HCT116 (cell line): ENCODE data around the gene SLC22A4. TPM values are rescaled to one million over a fixed set of nuclear protein-coding genes. Genes with fewer than 3 reads are reported as not detected.

ENCODE experiments used
- ATAC-seq: fragments of 200-7000 bp; cut with Tn5 transposase; 2 replicates; pipeline ENCODE4 v1.9.1; 2020; ENCODE audit warnings: mild to moderate bottlenecking, moderate library complexity
- BruUV-seq: library from RNA; stranded (reverse); fragments of 400-500 nt; replicated peaks from 2 replicates; lab custom pipeline; 2021; lab: Mats Ljungman, UMichigan
- CTCF ChIA-PET: fragments of 300-600 bp; sonication (Branson Sonifier 250); formaldehyde crosslinking; loops from one replicate; lab custom pipeline; 2021; ENCODE audit warnings: antibody characterized with exemption; lab: Charles Lee
- POLR2A ChIA-PET: fragments of 300-600, 350-600 bp; sonication (Branson Sonifier 250); formaldehyde crosslinking; loops from one replicate; lab custom pipeline; 2021; ENCODE audit warnings: antibody characterized with exemption; lab: Charles Lee
- RAD21 ChIA-PET, 2 experiments: fragments of 300-600 bp; sonication (Branson Sonifier 250); formaldehyde crosslinking; loops; one replicate each; lab custom pipeline; 2023; ENCODE audit warnings: low total read pairs in 2 of 2; ENCODE audit not compliant: uncharacterized antibody in 2 of 2, unreplicated experiment in 2 of 2, low non-redundant PET in 1 of 2; lab: Charles Lee
- DNase-seq: peaks from one replicate; pipeline ENCODE4 v3.0.0-alpha.2; 2010; ENCODE audit warnings: low read depth, low spot score
- H2AFZ ChIP-seq: fragments of 200-600 bp; shearing (Covaris generic), sonication (generic); 2 replicates; pipeline ENCODE4 v1.6.1; 2017; ENCODE audit warnings: low read depth, mixed run types, mixed read lengths, antibody characterized with exemption, low read length; ENCODE audit not compliant: poor library complexity, severe bottlenecking
- H3K27ac ChIP-seq: 2 replicates; pipeline ENCODE4 v1.5.1; 2012; ENCODE audit warnings: low read depth, low read length
- H3K27me3 ChIP-seq: fragments of 200-600 bp; sonication (generic); 2 replicates; pipeline ENCODE4 v1.6.1; 2016; ENCODE audit warnings: mixed run types, low read length, mixed read lengths; ENCODE audit not compliant: insufficient read depth
- H3K36me3 ChIP-seq, 2 experiments: fragments of 200-500 bp in 1 of 2; fragments of 200-600 bp in 1 of 2; sonication (Bioruptor generic) in 1 of 2; sonication (generic) in 1 of 2; 2 replicates each; pipeline versions ENCODE4 v1.5.1 to v1.6.1; 2014 to 2016; ENCODE audit warnings: low read length in 2 of 2, inconsistent platforms in 1 of 2, mixed read lengths in 1 of 2, mixed run types in 1 of 2; ENCODE audit not compliant: insufficient read depth in 2 of 2, control insufficient read depth in 1 of 2
- H3K4me1 ChIP-seq, 2 experiments: fragments of 200-600 bp in 1 of 2; sonication (generic) in 1 of 2; 2 replicates each; pipeline versions ENCODE4 v1.5.1 to v1.6.1; 2012 to 2017; ENCODE audit warnings: low read length in 2 of 2, inconsistent platforms in 1 of 2, mild to moderate bottlenecking in 1 of 2, mixed read lengths in 1 of 2, mixed run types in 1 of 2, moderate library complexity in 1 of 2; ENCODE audit not compliant: insufficient read depth in 2 of 2, control insufficient read depth in 1 of 2
- H3K4me2 ChIP-seq: fragments of 200-600 bp; sonication (generic); 2 replicates; pipeline ENCODE4 v1.6.1; 2017; ENCODE audit warnings: mixed run types, low read length, mixed read lengths
- H3K4me3 ChIP-seq, 2 experiments: fragments of 200-600 bp in 1 of 2; sonication (generic) in 1 of 2; replicated peaks in 1 of 2; 2 replicates each; pipeline ENCODE4 v1.5.1; 2011 to 2016; ENCODE audit warnings: low read length in 2 of 2, control low read depth in 1 of 2, low read depth in 1 of 2, mild to moderate bottlenecking in 1 of 2, mixed read lengths in 1 of 2, mixed run types in 1 of 2
- H3K79me2 ChIP-seq: fragments of 200-600 bp; sonication (generic); 2 replicates; pipeline ENCODE4 v1.6.1; 2017; ENCODE audit warnings: mild to moderate bottlenecking, mixed run types, low read length, moderate library complexity, mixed read lengths; ENCODE audit not compliant: insufficient read depth
- H3K9ac ChIP-seq: fragments of 200-600 bp; sonication (generic); 2 replicates; pipeline ENCODE4 v1.6.1; 2016; ENCODE audit warnings: low read length, mixed read lengths
- H3K9me2 ChIP-seq: fragments of 200-600 bp; sonication (generic), shearing (Covaris generic); 2 replicates; pipeline ENCODE4 v1.6.1; 2017; ENCODE audit warnings: mixed run types, mild to moderate bottlenecking, moderate library complexity; ENCODE audit not compliant: insufficient read depth
- H3K9me3 ChIP-seq, 2 experiments: fragments of 200-500 bp in 1 of 2; fragments of 200-600 bp in 1 of 2; sonication (Bioruptor generic) in 1 of 2; sonication (generic) in 1 of 2; 2 replicates each; pipeline ENCODE4 v1.6.1; 2014 to 2017; ENCODE audit warnings: low read length in 2 of 2, mixed read lengths in 2 of 2, inconsistent platforms in 1 of 2, low read depth in 1 of 2, mild to moderate bottlenecking in 1 of 2, mixed run types in 1 of 2, moderate library complexity in 1 of 2; ENCODE audit not compliant: control insufficient read depth in 1 of 2, insufficient read depth in 1 of 2
- H4K20me1 ChIP-seq: fragments of 200-600 bp; sonication (generic), shearing (Covaris generic); 2 replicates; pipeline ENCODE4 v1.6.1; 2017; ENCODE audit warnings: mixed run types, mild to moderate bottlenecking, moderate library complexity; ENCODE audit not compliant: insufficient read depth
- CBX3 ChIP-seq: IDR thresholded peaks from 2 replicates; pipeline ENCODE4 v1.6.1; 2012; ENCODE audit warnings: low read depth
- CEBPB ChIP-seq: IDR thresholded peaks from 2 replicates; pipeline ENCODE4 v1.6.1; 2012; ENCODE audit warnings: low read depth
- EGR1 ChIP-seq: IDR thresholded peaks from 2 replicates; pipeline ENCODE4 v1.6.1; 2012; ENCODE audit warnings: low read depth
- EZH2 ChIP-seq: fragments of 200-600 bp; sonication (generic); IDR thresholded peaks from 2 replicates; pipeline ENCODE4 v1.6.1; 2017; ENCODE audit warnings: antibody characterized with exemption, mixed run types
- FOSL1 ChIP-seq: IDR thresholded peaks from 2 replicates; pipeline ENCODE4 v1.6.1; 2012; ENCODE audit warnings: low read depth
- JUND ChIP-seq: IDR thresholded peaks from 2 replicates; pipeline ENCODE4 v1.6.1; 2012
- POLR2A ChIP-seq: IDR thresholded peaks from 2 replicates; pipeline ENCODE4 v1.7.0; 2011; ENCODE audit warnings: borderline replicate concordance; ENCODE audit not compliant: insufficient read depth, insufficient read length; ENCODE audit errors: extremely low read depth
- RAD21 ChIP-seq: IDR thresholded peaks from 2 replicates; pipeline ENCODE4 v1.6.1; 2012; ENCODE audit warnings: low read depth, mild to moderate bottlenecking
- REST ChIP-seq: IDR thresholded peaks from 2 replicates; pipeline ENCODE4 v1.6.1; 2012; ENCODE audit warnings: low read depth
- SIN3A ChIP-seq: IDR thresholded peaks from 2 replicates; pipeline ENCODE4 v1.6.1; 2012; ENCODE audit warnings: low read depth
- SRF ChIP-seq: IDR thresholded peaks from 2 replicates; pipeline ENCODE4 v1.6.1; 2012; ENCODE audit warnings: low read depth
- TCF7L2 ChIP-seq: IDR thresholded peaks from 2 replicates; pipeline ENCODE4 v1.7.0; 2011; ENCODE audit warnings: borderline replicate concordance, inconsistent platforms; ENCODE audit not compliant: insufficient read depth, insufficient read length; ENCODE audit errors: extremely low read depth
- YY1 ChIP-seq: IDR thresholded peaks from 2 replicates; pipeline ENCODE4 v1.6.1; 2011; ENCODE audit warnings: low read length, low read depth, moderate library complexity, mild to moderate bottlenecking; ENCODE audit not compliant: insufficient replicate concordance; ENCODE audit errors: extremely low read depth
- ZBTB33 ChIP-seq: IDR thresholded peaks from 2 replicates; pipeline ENCODE4 v1.6.1; 2011; ENCODE audit warnings: mild to moderate bottlenecking, low read length, moderate library complexity; ENCODE audit not compliant: insufficient replicate concordance; ENCODE audit errors: extremely low read depth
- ZFX ChIP-seq: fragments of 450-650 bp; IDR thresholded peaks from 2 replicates; pipeline ENCODE4 v1.6.1; 2017
- ZNF274 ChIP-seq: fragments of 200-500 bp; sonication (Bioruptor generic); IDR thresholded peaks from 2 replicates; pipeline ENCODE4 v1.6.1; 2014; ENCODE audit warnings: mild to moderate bottlenecking, low read depth, low read length, inconsistent platforms
- intact Hi-C: fragments of 100-400 bp; cut with micrococcal nuclease; formaldehyde crosslinking; loops from 2 replicates; pipeline ENCODE4 v1.10.0; 2022
- total RNA-seq: library from RNA; stranded (reverse); gene quantifications from one replicate; pipeline ENCODE4 v1.2.1, GENCODE V29; 2021; ENCODE audit not compliant: unreplicated experiment
- TF ChIP-seq, protein P1 (sequence below): IDR thresholded peaks from 2 replicates; pipeline ENCODE4 v1.6.1; 2012
- TF ChIP-seq, protein P2 (sequence below): IDR thresholded peaks from 2 replicates; pipeline ENCODE4 v1.6.1; 2012
- TF ChIP-seq, protein P3 (sequence below), 3 experiments: fragments of 200-600 bp in 1 of 3; sonication (generic) in 1 of 3; IDR thresholded peaks in 2 of 3; conservative IDR thresholded peaks in 1 of 3; 2 replicates each; pipeline ENCODE4 v1.5.1; 2012 to 2017; ENCODE audit warnings: low read depth in 2 of 3, low read length in 2 of 3, antibody characterized with exemption in 1 of 3, borderline replicate concordance in 1 of 3, control low read depth in 1 of 3, mild to moderate bottlenecking in 1 of 3, mixed read lengths in 1 of 3, mixed run types in 1 of 3, moderate library complexity in 1 of 3; ENCODE audit not compliant: insufficient read depth in 1 of 3

The SLC22A4 gene
- total RNA-seq, 1 experiment from 2014 or later, result 0.59 TPM

GRCh38 chr5:132342291-132343180 is 48.3 kb downstream of the SLC22A4 start:
- ChIA-PET RAD21 (no interaction called here), POLR2A (no interaction called here), CTCF (no interaction called here)
- TF ChIP-seq EZH2, result no peak
- no peak for TF ChIP-seq ZBTB33
- TF ChIP-seq JUND, result no peak
- TF ChIP-seq POLR2A, result no peak
- TF ChIP-seq SIN3A, result no peak
- TF ChIP-seq, protein P1, sequence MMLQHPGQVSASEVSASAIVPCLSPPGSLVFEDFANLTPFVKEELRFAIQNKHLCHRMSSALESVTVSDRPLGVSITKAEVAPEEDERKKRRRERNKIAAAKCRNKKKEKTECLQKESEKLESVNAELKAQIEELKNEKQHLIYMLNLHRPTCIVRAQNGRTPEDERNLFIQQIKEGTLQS, result no peak
- no peak for TF ChIP-seq CEBPB
- TF ChIP-seq YY1, result no peak
- TF ChIP-seq SRF, result no peak
- no peak for TF ChIP-seq FOSL1
- no peak for TF ChIP-seq REST
- TF ChIP-seq ZNF274, result no peak
- TF ChIP-seq, protein P2, sequence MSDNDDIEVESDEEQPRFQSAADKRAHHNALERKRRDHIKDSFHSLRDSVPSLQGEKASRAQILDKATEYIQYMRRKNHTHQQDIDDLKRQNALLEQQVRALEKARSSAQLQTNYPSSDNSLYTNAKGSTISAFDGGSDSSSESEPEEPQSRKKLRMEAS, result no peak
- TF ChIP-seq EGR1, result no peak
- no peak for TF ChIP-seq ZFX
- TF ChIP-seq RAD21, result no peak
- TF ChIP-seq, protein P3, sequence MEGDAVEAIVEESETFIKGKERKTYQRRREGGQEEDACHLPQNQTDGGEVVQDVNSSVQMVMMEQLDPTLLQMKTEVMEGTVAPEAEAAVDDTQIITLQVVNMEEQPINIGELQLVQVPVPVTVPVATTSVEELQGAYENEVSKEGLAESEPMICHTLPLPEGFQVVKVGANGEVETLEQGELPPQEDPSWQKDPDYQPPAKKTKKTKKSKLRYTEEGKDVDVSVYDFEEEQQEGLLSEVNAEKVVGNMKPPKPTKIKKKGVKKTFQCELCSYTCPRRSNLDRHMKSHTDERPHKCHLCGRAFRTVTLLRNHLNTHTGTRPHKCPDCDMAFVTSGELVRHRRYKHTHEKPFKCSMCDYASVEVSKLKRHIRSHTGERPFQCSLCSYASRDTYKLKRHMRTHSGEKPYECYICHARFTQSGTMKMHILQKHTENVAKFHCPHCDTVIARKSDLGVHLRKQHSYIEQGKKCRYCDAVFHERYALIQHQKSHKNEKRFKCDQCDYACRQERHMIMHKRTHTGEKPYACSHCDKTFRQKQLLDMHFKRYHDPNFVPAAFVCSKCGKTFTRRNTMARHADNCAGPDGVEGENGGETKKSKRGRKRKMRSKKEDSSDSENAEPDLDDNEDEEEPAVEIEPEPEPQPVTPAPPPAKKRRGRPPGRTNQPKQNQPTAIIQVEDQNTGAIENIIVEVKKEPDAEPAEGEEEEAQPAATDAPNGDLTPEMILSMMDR (IDR thresholded peaks at IDR 0.05 in 2 of 3, conservative IDR thresholded peaks at IDR 0.05 in 1 of 3; ENCODE audit: borderline replicate concordance in 1 of 3, insufficient read depth in 1 of 3, low read depth in 2 of 3, low read length in 2 of 3), result no peak
- TF ChIP-seq CBX3, result no peak
- no peak for TF ChIP-seq TCF7L2
- ATAC-seq (no peak), DNase-seq (no peak)
- Histone ChIP-seq H3K4me1 (no peaks in the 10 kb centered on the region), H4K20me1 (no peaks in the 10 kb centered on the region), H3K27ac (no peak overlapping the region), H3K79me2 (no peaks in the 10 kb centered on the region), H3K9me2 (no peaks in the 10 kb centered on the region), H3K4me3 (no peak overlapping the region), H3K27me3 (no peaks in the 10 kb centered on the region), H2AFZ (no peak overlapping the region), H3K4me2 (no peak overlapping the region), H3K9me3 (no peaks in the 10 kb centered on the region), H3K9ac (no peak overlapping the region), H3K36me3 (no peaks in the 10 kb centered on the region)
- BruUV-seq, result no TSS peak
- intact Hi-C loops, result no loop called here
